Neural cell (in vitro differentiated cells): ENCODE results near the gene BNC1.

ENCODE experiments used
- EZH2 ChIP-seq: fragments of 200-600, 300-800 bp; shearing (Covaris generic), sonication (generic); IDR thresholded peaks from 2 replicates; pipeline ENCODE4 v1.6.1; 2014; ENCODE audit warnings: antibody characterized with exemption, low read length, borderline replicate concordance, mild to moderate bottlenecking; ENCODE audit not compliant: insufficient read depth, poor library complexity, severe bottlenecking
- MXI1 ChIP-seq: fragments of 450-650 bp; conservative IDR thresholded peaks from 2 replicates; pipeline ENCODE4 v1.6.1; 2014; ENCODE audit warnings: antibody characterized with exemption, mild to moderate bottlenecking; ENCODE audit not compliant: poor library complexity, severe bottlenecking
- POLR2AphosphoS5 ChIP-seq: IDR thresholded peaks from 2 replicates; pipeline ENCODE4 v1.6.1; 2012
- RAD21 ChIP-seq: fragments of 450-650 bp; conservative IDR thresholded peaks from 2 replicates; pipeline ENCODE4 v1.6.1; 2014; ENCODE audit warnings: antibody characterized with exemption, mild to moderate bottlenecking, moderate library complexity
- SMC3 ChIP-seq: fragments of 450-650 bp; conservative IDR thresholded peaks from 2 replicates; pipeline ENCODE4 v1.6.1; 2014; ENCODE audit warnings: antibody characterized with exemption, mild to moderate bottlenecking, moderate library complexity; ENCODE audit not compliant: poor library complexity
- TF ChIP-seq, protein P1 (sequence below): fragments of 450-650 bp; IDR thresholded peaks from 2 replicates; pipeline ENCODE4 v1.5.1; 2014; ENCODE audit warnings: antibody characterized with exemption, mild to moderate bottlenecking, moderate library complexity; ENCODE audit not compliant: poor library complexity, severe bottlenecking
- TF ChIP-seq, protein P2 (sequence below): IDR thresholded peaks from 2 replicates; pipeline ENCODE4 v1.6.1; 2012; ENCODE audit warnings: borderline replicate concordance

DNA sequence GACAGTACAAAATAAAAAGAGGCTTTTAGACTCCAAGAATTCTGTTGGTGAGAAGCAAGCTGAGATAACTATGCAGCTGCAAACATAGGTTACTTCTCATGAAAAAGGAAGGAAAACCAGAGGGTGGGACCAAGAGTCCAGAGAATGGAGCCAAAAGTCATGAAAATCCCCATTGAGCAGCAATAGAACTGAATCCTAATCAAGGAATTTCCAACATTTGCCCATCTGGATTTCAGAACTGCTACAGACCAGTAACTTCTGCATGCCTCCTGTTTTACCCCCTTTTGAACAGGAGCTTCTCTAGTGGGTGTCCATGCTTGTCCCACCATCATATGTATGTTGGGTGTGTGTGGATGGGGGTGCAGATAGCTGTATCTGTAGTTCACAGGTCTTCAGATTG is 33.6 kb upstream of the BNC1 start:
- TF ChIP-seq RAD21 (no peak), EZH2 (no peak), POLR2AphosphoS5 (no peak), MXI1 (no peak), SMC3 (no peak)
- TF ChIP-seq, protein P1, sequence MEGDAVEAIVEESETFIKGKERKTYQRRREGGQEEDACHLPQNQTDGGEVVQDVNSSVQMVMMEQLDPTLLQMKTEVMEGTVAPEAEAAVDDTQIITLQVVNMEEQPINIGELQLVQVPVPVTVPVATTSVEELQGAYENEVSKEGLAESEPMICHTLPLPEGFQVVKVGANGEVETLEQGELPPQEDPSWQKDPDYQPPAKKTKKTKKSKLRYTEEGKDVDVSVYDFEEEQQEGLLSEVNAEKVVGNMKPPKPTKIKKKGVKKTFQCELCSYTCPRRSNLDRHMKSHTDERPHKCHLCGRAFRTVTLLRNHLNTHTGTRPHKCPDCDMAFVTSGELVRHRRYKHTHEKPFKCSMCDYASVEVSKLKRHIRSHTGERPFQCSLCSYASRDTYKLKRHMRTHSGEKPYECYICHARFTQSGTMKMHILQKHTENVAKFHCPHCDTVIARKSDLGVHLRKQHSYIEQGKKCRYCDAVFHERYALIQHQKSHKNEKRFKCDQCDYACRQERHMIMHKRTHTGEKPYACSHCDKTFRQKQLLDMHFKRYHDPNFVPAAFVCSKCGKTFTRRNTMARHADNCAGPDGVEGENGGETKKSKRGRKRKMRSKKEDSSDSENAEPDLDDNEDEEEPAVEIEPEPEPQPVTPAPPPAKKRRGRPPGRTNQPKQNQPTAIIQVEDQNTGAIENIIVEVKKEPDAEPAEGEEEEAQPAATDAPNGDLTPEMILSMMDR: no peak
- TF ChIP-seq, protein P2, sequence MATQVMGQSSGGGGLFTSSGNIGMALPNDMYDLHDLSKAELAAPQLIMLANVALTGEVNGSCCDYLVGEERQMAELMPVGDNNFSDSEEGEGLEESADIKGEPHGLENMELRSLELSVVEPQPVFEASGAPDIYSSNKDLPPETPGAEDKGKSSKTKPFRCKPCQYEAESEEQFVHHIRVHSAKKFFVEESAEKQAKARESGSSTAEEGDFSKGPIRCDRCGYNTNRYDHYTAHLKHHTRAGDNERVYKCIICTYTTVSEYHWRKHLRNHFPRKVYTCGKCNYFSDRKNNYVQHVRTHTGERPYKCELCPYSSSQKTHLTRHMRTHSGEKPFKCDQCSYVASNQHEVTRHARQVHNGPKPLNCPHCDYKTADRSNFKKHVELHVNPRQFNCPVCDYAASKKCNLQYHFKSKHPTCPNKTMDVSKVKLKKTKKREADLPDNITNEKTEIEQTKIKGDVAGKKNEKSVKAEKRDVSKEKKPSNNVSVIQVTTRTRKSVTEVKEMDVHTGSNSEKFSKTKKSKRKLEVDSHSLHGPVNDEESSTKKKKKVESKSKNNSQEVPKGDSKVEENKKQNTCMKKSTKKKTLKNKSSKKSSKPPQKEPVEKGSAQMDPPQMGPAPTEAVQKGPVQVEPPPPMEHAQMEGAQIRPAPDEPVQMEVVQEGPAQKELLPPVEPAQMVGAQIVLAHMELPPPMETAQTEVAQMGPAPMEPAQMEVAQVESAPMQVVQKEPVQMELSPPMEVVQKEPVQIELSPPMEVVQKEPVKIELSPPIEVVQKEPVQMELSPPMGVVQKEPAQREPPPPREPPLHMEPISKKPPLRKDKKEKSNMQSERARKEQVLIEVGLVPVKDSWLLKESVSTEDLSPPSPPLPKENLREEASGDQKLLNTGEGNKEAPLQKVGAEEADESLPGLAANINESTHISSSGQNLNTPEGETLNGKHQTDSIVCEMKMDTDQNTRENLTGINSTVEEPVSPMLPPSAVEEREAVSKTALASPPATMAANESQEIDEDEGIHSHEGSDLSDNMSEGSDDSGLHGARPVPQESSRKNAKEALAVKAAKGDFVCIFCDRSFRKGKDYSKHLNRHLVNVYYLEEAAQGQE: no peak
